Measurements from ENCODE around the gene SORBS2. TPM values are rescaled to one million over a fixed set of nuclear protein-coding genes. Genes with fewer than 3 reads are reported as not detected.

SORBS2 gene, protein sequence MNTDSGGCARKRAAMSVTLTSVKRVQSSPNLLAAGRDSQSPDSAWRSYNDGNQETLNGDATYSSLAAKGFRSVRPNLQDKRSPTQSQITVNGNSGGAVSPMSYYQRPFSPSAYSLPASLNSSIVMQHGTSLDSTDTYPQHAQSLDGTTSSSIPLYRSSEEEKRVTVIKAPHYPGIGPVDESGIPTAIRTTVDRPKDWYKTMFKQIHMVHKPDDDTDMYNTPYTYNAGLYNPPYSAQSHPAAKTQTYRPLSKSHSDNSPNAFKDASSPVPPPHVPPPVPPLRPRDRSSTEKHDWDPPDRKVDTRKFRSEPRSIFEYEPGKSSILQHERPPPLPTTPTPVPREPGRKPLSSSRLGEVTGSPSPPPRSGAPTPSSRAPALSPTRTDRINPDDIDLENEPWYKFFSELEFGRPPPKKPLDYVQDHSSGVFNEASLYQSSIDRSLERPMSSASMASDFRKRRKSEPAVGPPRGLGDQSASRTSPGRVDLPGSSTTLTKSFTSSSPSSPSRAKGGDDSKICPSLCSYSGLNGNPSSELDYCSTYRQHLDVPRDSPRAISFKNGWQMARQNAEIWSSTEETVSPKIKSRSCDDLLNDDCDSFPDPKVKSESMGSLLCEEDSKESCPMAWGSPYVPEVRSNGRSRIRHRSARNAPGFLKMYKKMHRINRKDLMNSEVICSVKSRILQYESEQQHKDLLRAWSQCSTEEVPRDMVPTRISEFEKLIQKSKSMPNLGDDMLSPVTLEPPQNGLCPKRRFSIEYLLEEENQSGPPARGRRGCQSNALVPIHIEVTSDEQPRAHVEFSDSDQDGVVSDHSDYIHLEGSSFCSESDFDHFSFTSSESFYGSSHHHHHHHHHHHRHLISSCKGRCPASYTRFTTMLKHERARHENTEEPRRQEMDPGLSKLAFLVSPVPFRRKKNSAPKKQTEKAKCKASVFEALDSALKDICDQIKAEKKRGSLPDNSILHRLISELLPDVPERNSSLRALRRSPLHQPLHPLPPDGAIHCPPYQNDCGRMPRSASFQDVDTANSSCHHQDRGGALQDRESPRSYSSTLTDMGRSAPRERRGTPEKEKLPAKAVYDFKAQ (N-terminal part only)
- total RNA-seq = 6.3 and 17.7 TPM in 2 replicates

DNA sequence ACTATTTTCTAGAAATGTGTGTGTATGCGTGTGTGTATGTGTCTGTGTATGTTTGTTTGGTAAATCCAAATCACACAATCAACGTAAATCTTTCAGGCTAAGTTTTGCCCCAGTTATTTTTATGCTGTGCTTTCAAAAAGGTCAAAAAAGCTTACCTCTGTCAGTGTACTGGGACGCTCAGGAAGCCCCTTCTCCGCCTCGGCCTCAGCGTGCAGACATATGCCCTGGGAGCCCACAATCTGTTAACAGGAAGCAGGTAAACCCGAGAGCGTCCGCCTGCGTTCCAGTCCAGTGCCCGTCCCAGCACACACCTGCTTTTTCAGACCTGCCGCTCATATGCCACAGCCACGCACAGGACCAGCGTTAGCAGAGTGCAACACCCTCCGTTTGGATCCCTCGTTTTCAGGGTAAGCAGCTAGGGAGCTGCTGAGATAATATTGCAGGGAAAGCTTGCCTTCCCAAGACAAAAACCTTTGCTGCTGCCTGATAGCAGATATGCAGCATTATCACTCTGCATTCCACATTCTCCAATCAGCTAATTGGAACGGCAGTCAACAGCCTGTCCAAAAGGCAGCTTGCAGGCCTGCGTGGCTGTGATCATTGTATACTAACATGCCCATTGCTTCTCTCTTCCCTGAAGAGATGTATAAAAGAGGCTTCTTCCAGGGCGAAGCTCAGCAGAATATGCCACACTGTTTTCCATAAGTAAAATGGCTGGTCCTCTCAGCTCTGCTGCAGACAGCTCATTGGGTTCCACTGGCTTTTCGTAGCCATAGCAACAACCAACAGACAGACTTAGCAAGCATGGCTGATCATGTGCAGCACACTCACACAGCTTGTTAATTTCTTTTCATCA, at the start of gene SORBS2:
SORBS2 (minus strand) TSS at position 686 of the 856 bp plus-strand sequence. CDS start 121,623 bp downstream, outside the sequence.

Data from airway epithelial cell (primary cell).